Measurements from ENCODE around the gene ANGEL1. TPM values are rescaled to one million over a fixed set of nuclear protein-coding genes. Genes with fewer than 3 reads are reported as not detected.

The ANGEL1 gene
- total RNA-seq, 1 experiment from 2014 or later, result 23.0 TPM

DNA sequence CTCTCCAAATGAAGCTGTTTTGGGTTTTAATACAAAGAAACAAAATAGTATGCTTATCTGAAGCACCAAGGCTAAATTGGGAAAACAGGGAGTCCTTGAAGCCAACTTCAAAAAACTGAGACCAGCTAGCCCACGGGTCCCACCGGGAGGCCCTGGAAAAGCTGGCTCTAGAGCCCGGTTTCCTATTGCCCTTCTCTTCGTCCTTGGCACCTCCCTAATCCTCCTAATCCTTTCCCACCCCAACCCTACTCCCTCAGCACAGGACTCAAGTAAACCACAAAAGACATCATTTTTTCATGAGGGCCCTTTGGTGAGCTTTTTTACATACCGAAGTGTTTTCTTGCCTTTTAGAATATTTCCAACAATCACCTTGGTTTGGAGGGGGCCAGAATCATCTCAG, 24.8 kb upstream of the ANGEL1 start:
- Histone ChIP-seq H3K36me3 (ENCODE audit: control insufficient read depth, insufficient read depth, low read length) (no peaks in the 10 kb centered on the region), H3K4me1 (peaks cover 12% of the 10 kb centered on the region), H3K4me3 (ENCODE audit: low read depth, low read length) (no peak overlapping the region), H3K27me3 (replicated peaks; ENCODE audit: control insufficient read depth, insufficient read depth, low read length) (no peaks in the 10 kb centered on the region), H3K9me3 (no peaks in the 10 kb centered on the region)
- Mint-ChIP-seq H3K27ac (ENCODE audit: unreplicated experiment) (no peak overlapping the region), H3K27me3 (ENCODE audit: insufficient read depth, unreplicated experiment) (peaks cover 3% of the 10 kb centered on the region), H3K36me3 (ENCODE audit: insufficient read depth, unreplicated experiment) (no peaks in the 10 kb centered on the region), H3K4me1 (ENCODE audit: low read depth, unreplicated experiment) (peaks cover 9% of the 10 kb centered on the region), H3K4me3 (ENCODE audit: unreplicated experiment) (no peak overlapping the region), H3K9me3 (ENCODE audit: unreplicated experiment) (no peaks in the 10 kb centered on the region)
- DNase-seq, result no peak
- TF ChIP-seq, protein P1, sequence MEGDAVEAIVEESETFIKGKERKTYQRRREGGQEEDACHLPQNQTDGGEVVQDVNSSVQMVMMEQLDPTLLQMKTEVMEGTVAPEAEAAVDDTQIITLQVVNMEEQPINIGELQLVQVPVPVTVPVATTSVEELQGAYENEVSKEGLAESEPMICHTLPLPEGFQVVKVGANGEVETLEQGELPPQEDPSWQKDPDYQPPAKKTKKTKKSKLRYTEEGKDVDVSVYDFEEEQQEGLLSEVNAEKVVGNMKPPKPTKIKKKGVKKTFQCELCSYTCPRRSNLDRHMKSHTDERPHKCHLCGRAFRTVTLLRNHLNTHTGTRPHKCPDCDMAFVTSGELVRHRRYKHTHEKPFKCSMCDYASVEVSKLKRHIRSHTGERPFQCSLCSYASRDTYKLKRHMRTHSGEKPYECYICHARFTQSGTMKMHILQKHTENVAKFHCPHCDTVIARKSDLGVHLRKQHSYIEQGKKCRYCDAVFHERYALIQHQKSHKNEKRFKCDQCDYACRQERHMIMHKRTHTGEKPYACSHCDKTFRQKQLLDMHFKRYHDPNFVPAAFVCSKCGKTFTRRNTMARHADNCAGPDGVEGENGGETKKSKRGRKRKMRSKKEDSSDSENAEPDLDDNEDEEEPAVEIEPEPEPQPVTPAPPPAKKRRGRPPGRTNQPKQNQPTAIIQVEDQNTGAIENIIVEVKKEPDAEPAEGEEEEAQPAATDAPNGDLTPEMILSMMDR (IDR thresholded peaks at IDR 0.05; ENCODE audit: insufficient read depth in 1 of 2, low read depth in 1 of 2, low read length in 1 of 2, severe bottlenecking in 1 of 2, unreplicated experiment in 1 of 2), result no peak
- BruUV-seq (replicated peaks), result no TSS peak
- POLR2A ChIA-PET, result no interaction called here
- CTCF ChIA-PET, result interaction anchor here (0.5 kb wide), 1 partner anchor 39 kb away, joined by 4 read pairs; no protein-coding TSS in a partner anchor
- intact Hi-C loops (cut with micrococcal nuclease; ENCODE audit: unreplicated experiment), result no loop called here

DNA sequence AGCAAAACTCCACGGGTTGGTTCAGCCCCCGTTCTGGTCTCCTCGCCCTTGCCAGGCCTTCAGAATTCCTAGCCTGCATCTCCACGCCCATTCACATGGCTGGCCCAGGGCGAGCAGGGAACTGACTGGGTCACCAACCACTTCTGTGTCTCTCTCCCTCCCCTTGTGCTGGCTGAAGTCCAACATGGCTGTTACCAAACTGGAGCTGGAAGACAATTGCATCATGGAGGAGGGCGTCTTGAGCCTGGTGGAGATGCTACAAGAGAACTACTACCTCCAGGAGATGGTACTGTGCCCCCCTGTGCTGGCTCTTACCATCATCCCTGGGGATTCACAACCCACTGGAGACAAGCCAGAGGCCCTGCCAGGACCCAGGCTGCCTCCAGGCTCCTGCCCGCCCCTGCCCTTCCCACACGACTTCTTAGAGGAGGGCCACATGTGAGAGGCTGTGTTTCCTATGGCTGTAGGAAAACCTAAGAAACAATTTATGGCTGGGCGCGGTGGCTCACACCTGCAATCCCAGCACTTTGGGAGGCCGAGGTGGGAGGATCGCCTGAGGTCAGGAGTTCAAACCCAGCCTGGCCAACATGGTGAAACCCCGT, 23.4 kb upstream of the ANGEL1 start:
- no peak overlapping the region for H3K4me3 ChIP-seq (ENCODE audit: low read depth, low read length)
- ChIA-PET POLR2A (no interaction called here), CTCF (no interaction called here)
- H3K9me3 ChIP-seq, result peaks cover 6% of the 10 kb centered on the region; the same call in 1 of the 2 replicates
- DNase-seq, result no peak
- no peaks in the 10 kb centered on the region for H3K27me3 ChIP-seq (replicated peaks; ENCODE audit: control insufficient read depth, insufficient read depth, low read length)
- H3K4me1 ChIP-seq, result peaks cover 12% of the 10 kb centered on the region
- Mint-ChIP-seq H3K4me3 (ENCODE audit: unreplicated experiment) (no peak overlapping the region), H3K27ac (ENCODE audit: unreplicated experiment) (no peak overlapping the region), H3K4me1 (ENCODE audit: low read depth, unreplicated experiment) (peaks cover 9% of the 10 kb centered on the region), H3K36me3 (ENCODE audit: insufficient read depth, unreplicated experiment) (no peaks in the 10 kb centered on the region), H3K27me3 (ENCODE audit: insufficient read depth, unreplicated experiment) (peaks cover 3% of the 10 kb centered on the region), H3K9me3 (ENCODE audit: unreplicated experiment) (no peaks in the 10 kb centered on the region)
- TF ChIP-seq, protein P1 (IDR thresholded peaks at IDR 0.05; ENCODE audit: insufficient read depth in 1 of 2, low read depth in 1 of 2, low read length in 1 of 2, severe bottlenecking in 1 of 2, unreplicated experiment in 1 of 2), result no peak
- BruUV-seq (replicated peaks), result no TSS peak
- H3K36me3 ChIP-seq (ENCODE audit: control insufficient read depth, insufficient read depth, low read length), result no peaks in the 10 kb centered on the region
- intact Hi-C loops (cut with micrococcal nuclease; ENCODE audit: unreplicated experiment), result no loop called here

DNA sequence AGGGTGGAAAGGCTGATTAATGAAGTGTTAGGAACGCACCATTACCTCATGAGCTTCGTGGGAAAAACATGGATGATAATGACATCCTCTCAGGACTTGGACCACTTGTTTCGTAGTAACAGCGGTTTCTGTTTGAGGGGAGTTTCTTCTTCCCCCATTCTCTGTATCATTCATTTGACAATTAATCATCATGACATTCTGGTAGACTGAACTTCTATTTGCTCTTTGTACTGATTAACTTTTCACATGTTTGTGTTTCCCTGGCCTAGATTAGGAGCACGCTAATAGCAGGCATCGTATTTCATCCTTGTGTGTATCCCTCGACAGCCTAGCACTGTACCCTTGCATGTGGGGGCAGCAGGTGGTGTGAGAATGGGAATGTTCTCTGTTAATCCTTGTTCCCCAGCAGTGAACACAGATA, 21.6 kb upstream of the ANGEL1 start:
- intact Hi-C loops (cut with micrococcal nuclease; ENCODE audit: unreplicated experiment), result no loop called here
- Histone ChIP-seq H3K36me3 (ENCODE audit: control insufficient read depth, insufficient read depth, low read length) (no peaks in the 10 kb centered on the region), H3K27me3 (replicated peaks; ENCODE audit: control insufficient read depth, insufficient read depth, low read length) (no peaks in the 10 kb centered on the region), H3K9me3 (peaks cover 6% of the 10 kb centered on the region; the same call in 1 of the 2 replicates), H3K4me3 (ENCODE audit: low read depth, low read length) (no peak overlapping the region), H3K4me1 (peaks cover 12% of the 10 kb centered on the region)
- H3K27me3 Mint-ChIP-seq (ENCODE audit: insufficient read depth, unreplicated experiment), result peaks cover 3% of the 10 kb centered on the region
- no peaks in the 10 kb centered on the region for H3K36me3 Mint-ChIP-seq (ENCODE audit: insufficient read depth, unreplicated experiment)
- peaks cover 9% of the 10 kb centered on the region for H3K4me1 Mint-ChIP-seq (ENCODE audit: low read depth, unreplicated experiment)
- no peak overlapping the region for H3K4me3 Mint-ChIP-seq (ENCODE audit: unreplicated experiment)
- BruUV-seq (replicated peaks), result no TSS peak
- CTCF ChIA-PET, result no interaction called here
- TF ChIP-seq, protein P1 (IDR thresholded peaks at IDR 0.05; ENCODE audit: insufficient read depth in 1 of 2, low read depth in 1 of 2, low read length in 1 of 2, severe bottlenecking in 1 of 2, unreplicated experiment in 1 of 2), result no peak
- peak; percentile 29 to 54 for DNase-seq
- no peak overlapping the region for H3K27ac Mint-ChIP-seq (ENCODE audit: unreplicated experiment)
- H3K9me3 Mint-ChIP-seq (ENCODE audit: unreplicated experiment), result no peaks in the 10 kb centered on the region
- POLR2A ChIA-PET, result no interaction called here

Measured in Caco-2 (cell line).